ENCODE measurements around the gene GABARAP.

GABARAP gene

DNA sequence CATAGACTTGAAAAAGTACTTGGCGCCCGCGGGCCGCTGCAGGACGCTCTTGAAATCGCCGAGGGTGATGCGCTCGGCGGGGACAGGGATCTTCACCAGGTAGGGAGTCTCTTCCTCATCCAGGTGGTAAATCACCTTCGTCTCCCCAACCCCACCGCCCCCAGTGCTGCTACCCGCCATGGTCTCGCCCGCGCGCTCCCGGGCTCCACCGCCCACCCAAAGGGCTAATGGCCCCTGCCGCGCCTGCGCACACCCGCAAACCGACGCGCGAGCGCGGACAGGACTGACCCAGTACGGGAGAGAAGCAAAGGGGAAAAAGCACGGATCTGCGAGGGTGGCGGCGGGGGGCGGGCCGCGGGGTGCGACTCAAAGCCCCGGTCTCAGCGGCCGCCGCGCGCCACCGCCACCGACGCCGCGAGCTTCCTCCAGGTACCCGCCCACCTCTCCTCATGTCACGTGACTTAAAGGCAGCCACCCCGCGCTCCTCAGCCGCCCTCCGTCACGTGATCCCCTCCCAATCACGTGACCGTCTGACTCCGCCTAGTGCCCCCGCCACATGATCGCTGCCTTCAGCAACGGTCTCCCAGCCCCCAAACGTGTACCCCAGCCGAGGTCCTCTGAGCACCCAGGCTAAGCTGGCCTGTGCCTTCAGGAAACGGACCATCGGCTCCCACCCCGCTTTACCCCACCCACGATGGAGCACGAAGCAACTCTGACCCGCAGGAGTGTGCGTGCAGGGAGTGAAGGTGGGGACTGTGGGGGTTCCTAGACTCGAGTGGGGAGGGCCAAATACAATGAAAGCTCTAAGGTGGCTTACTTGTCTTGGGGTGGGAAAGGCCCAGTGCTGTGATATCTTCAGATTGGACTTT is 7.9 kb downstream of the GABARAP start, which contains the start of gene DVL2 (continued):
- TF ChIP-seq ZNF391 (tag by site-specific recombination; IDR thresholded peaks at IDR 0.05; ENCODE audit: borderline replicate concordance, low read depth) (peak; percentile 86; the same call in 1 of the 2 replicates), ZNF510 (tag by site-specific recombination; IDR thresholded peaks at IDR 0.05; ENCODE audit: insufficient replicate concordance) (no peak), ZBTB7A (tag by site-specific recombination; IDR thresholded peaks at IDR 0.05; ENCODE audit: low read depth) (no peak; the same call in 1 of the 2 replicates), ZFP41 (tag by site-specific recombination; IDR thresholded peaks at IDR 0.05; ENCODE audit: borderline replicate concordance) (no peak), ZNF501 (tag by site-specific recombination; IDR thresholded peaks at IDR 0.05) (peak; percentile 91), ZNF223 (tag by site-specific recombination; IDR thresholded peaks at IDR 0.05) (0 out of 2 replicates have a peak, but pooled peaks have one; percentile 62), ZNF660 (tag by site-specific recombination; IDR thresholded peaks at IDR 0.05) (peak; percentile 36; the same call in 1 of the 2 replicates), ZNF664 (tag by site-specific recombination; IDR thresholded peaks at IDR 0.05) (0 out of 2 replicates have a peak, but pooled peaks have one; percentile 31), KLF1 (tag by site-specific recombination; IDR thresholded peaks at IDR 0.05) (peak; percentile 91), ZNF394 (tag by site-specific recombination; IDR thresholded peaks at IDR 0.05; ENCODE audit: borderline replicate concordance) (0 out of 2 replicates have a peak, but pooled peaks have one; percentile 42), ZNF138 (tag by site-specific recombination; IDR thresholded peaks at IDR 0.05; ENCODE audit: borderline replicate concordance) (peak; percentile 86; the same call in 1 of the 2 replicates), REPIN1 (tag by site-specific recombination; IDR thresholded peaks at IDR 0.05; ENCODE audit: low read depth) (peak; percentile 86; the same call in 1 of the 2 replicates), ZSCAN5A (tag by site-specific recombination; IDR thresholded peaks at IDR 0.05) (peak; percentile 67; the same call in 1 of the 2 replicates), ZBTB44 (tag by site-specific recombination; IDR thresholded peaks at IDR 0.05) (0 out of 2 replicates have a peak, but pooled peaks have one; percentile 27), ZNF433 (tag by site-specific recombination; IDR thresholded peaks at IDR 0.05; ENCODE audit: low read depth) (0 out of 2 replicates have a peak, but pooled peaks have one; percentile 45), ZNF311 (tag by site-specific recombination; IDR thresholded peaks at IDR 0.05; ENCODE audit: borderline replicate concordance) (no peak), OVOL3 (tag by site-specific recombination; IDR thresholded peaks at IDR 0.05) (peak; percentile 88), SCRT2 (tag by site-specific recombination; IDR thresholded peaks at IDR 0.05) (0 out of 2 replicates have a peak, but pooled peaks have one; percentile 48), WT1 (tag by site-specific recombination; IDR thresholded peaks at IDR 0.05) (peak; percentile 73), ZNF354C (tag by site-specific recombination; IDR thresholded peaks at IDR 0.05; ENCODE audit: borderline replicate concordance, low read depth) (peak; percentile 86; the same call in 1 of the 2 replicates), ZNF558 (tag by site-specific recombination; IDR thresholded peaks at IDR 0.05) (no peak), ZNF513 (tag by site-specific recombination; IDR thresholded peaks at IDR 0.05) (no peak)
- TF ChIP-seq, protein P1, sequence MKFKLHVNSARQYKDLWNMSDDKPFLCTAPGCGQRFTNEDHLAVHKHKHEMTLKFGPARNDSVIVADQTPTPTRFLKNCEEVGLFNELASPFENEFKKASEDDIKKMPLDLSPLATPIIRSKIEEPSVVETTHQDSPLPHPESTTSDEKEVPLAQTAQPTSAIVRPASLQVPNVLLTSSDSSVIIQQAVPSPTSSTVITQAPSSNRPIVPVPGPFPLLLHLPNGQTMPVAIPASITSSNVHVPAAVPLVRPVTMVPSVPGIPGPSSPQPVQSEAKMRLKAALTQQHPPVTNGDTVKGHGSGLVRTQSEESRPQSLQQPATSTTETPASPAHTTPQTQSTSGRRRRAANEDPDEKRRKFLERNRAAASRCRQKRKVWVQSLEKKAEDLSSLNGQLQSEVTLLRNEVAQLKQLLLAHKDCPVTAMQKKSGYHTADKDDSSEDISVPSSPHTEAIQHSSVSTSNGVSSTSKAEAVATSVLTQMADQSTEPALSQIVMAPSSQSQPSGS (tag by site-specific recombination; IDR thresholded peaks at IDR 0.05; ENCODE audit: low read depth), result no peak
- TF ChIP-seq, protein P2, sequence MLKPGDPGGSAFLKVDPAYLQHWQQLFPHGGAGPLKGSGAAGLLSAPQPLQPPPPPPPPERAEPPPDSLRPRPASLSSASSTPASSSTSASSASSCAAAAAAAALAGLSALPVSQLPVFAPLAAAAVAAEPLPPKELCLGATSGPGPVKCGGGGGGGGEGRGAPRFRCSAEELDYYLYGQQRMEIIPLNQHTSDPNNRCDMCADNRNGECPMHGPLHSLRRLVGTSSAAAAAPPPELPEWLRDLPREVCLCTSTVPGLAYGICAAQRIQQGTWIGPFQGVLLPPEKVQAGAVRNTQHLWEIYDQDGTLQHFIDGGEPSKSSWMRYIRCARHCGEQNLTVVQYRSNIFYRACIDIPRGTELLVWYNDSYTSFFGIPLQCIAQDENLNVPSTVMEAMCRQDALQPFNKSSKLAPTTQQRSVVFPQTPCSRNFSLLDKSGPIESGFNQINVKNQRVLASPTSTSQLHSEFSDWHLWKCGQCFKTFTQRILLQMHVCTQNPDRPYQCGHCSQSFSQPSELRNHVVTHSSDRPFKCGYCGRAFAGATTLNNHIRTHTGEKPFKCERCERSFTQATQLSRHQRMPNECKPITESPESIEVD (tag by site-specific recombination; IDR thresholded peaks at IDR 0.05), result no peak; the same call in 1 of the 2 replicates
- TF ChIP-seq, protein P3, sequence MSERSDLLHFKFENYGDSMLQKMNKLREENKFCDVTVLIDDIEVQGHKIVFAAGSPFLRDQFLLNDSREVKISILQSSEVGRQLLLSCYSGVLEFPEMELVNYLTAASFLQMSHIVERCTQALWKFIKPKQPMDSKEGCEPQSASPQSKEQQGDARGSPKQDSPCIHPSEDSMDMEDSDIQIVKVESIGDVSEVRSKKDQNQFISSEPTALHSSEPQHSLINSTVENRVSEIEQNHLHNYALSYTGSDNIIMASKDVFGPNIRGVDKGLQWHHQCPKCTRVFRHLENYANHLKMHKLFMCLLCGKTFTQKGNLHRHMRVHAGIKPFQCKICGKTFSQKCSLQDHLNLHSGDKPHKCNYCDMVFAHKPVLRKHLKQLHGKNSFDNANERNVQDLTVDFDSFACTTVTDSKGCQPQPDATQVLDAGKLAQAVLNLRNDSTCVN (tag by site-specific recombination; optimal IDR thresholded peaks at IDR 0.05), result peak; percentile 99
